ENCODE measurements around the gene KDELR3.
A peak's percentile ranks its signal among the peaks of the same experiment; 100 is the strongest.

KDELR3 gene

DNA sequence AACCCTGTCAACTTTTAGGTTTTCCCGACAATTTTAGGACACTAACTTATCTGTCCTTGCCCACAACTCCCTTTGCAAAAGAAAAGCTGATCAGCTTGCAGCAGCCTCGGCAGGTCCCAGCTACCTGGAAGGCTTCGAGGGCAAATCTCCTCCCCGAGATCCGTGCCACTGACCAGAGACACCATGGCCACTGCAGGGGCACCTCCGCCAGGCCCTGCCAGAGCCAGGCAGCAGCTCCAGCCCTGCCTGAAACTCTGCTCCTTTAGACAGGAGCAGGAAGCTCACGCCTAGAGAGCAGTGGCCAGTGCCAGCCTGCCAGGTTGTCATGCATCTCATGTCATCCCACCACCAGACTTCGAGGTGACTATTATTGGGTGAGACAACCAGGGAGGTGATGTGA lies 34.0 kb upstream of the KDELR3 start:
- H3K27me3 ChIP-seq (ENCODE audit: insufficient read depth, low read depth, severe bottlenecking): no peaks in the 10 kb centered on the region
- TF ChIP-seq, protein P1, sequence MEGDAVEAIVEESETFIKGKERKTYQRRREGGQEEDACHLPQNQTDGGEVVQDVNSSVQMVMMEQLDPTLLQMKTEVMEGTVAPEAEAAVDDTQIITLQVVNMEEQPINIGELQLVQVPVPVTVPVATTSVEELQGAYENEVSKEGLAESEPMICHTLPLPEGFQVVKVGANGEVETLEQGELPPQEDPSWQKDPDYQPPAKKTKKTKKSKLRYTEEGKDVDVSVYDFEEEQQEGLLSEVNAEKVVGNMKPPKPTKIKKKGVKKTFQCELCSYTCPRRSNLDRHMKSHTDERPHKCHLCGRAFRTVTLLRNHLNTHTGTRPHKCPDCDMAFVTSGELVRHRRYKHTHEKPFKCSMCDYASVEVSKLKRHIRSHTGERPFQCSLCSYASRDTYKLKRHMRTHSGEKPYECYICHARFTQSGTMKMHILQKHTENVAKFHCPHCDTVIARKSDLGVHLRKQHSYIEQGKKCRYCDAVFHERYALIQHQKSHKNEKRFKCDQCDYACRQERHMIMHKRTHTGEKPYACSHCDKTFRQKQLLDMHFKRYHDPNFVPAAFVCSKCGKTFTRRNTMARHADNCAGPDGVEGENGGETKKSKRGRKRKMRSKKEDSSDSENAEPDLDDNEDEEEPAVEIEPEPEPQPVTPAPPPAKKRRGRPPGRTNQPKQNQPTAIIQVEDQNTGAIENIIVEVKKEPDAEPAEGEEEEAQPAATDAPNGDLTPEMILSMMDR (IDR thresholded peaks at IDR 0.05; ENCODE audit: low read depth, low read length): no peak
- no peaks in the 10 kb centered on the region for H3K9me3 ChIP-seq (ENCODE audit: severe bottlenecking)
- no peak for DNase-seq
- H3K27ac ChIP-seq: no peak overlapping the region
- H3K36me3 ChIP-seq: no peaks in the 10 kb centered on the region
- H3K4me3 ChIP-seq (ENCODE audit: low read depth, low read length): no peak overlapping the region

DNA sequence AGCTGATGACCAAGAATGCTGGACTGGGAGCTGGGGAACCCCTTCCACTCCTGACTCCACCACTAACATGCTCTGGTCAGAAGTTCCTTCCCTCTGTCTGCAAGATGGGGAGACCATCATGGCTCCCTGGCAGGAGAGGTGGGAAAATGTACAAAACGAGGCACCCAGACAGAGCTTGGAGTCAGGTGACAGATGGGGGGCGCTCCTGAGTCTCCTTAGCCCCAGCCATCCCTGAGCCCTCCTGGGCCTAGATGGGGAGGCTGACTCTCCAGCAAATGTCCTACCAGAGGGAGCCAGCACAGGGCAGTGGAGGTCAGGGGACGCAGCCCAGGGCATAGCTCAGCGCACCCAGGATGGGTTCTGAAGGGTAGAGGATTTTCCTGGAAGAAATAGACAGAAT lies 32.9 kb upstream of the KDELR3 start:
- no peaks in the 10 kb centered on the region for H3K27me3 ChIP-seq (ENCODE audit: insufficient read depth, low read depth, severe bottlenecking)
- no peak overlapping the region for H3K4me3 ChIP-seq (ENCODE audit: low read depth, low read length)
- no peak for DNase-seq
- no peaks in the 10 kb centered on the region for H3K36me3 ChIP-seq
- no peaks in the 10 kb centered on the region for H3K9me3 ChIP-seq (ENCODE audit: severe bottlenecking)
- H3K27ac ChIP-seq: no peak overlapping the region
- TF ChIP-seq, protein P1 (IDR thresholded peaks at IDR 0.05; ENCODE audit: low read depth, low read length): peak; percentile 62

DNA sequence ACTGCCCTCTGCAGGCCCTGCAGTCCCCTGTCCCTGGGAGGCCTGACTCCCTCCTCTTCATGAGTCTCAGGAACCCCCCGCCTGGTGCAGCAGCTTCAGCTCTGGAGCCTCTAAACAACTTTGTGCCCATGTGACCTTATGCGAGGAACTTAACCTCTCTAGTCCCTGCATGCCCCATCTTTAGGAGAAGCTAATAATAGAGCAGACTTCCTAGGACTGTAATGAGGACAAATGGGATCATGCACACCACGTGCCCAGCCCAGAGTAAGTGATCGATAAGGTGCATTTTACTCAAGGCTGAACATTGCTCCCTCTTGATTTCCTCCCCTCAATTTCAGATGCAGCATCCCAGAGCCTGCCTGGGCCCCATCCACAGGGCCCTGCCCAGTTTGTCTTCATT lies 31.9 kb upstream of the KDELR3 start:
- H3K36me3 ChIP-seq: no peaks in the 10 kb centered on the region
- H3K27ac ChIP-seq: no peak overlapping the region
- no peaks in the 10 kb centered on the region for H3K27me3 ChIP-seq (ENCODE audit: insufficient read depth, low read depth, severe bottlenecking)
- H3K4me3 ChIP-seq (ENCODE audit: low read depth, low read length): no peak overlapping the region
- TF ChIP-seq, protein P1 (IDR thresholded peaks at IDR 0.05; ENCODE audit: low read depth, low read length): no peak
- no peaks in the 10 kb centered on the region for H3K9me3 ChIP-seq (ENCODE audit: severe bottlenecking)
- no peak for DNase-seq

DNA sequence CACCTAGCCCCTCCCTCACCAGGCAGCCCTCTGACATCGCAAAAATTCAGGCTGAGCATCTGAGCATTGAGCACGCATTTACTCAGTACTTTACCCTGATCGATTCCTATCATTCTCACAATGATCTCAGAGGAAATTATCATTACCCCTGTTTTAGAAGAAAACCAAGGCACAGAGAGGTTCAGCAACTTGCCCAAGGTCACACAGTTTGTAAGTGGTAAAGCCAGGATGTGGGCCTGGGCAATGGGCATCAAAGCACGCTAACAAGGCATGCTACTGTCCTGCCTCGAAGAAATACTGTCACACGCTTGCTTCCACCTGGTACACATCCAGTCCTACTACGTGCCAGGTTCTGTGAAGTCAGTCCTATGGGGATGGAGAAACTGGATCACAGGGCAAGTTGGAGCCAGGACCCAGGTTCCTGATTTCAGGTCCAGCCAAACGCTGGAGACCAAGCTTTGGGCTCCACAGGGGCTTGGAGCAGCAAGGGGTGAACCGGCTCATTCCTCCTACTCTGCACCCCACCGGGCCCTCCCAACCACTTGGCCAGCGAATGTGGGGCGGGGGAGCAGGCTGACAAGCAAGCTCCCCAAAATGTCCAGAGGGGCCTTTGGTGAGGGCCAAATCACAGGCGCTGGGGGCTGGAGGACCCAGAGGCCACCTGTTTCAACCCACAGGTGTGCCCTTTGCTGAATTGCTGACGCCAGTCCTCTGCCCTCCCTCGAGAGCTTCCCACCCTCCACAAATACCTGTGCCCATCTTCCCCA lies 31.1 kb upstream of the KDELR3 start:
- H3K27me3 ChIP-seq (ENCODE audit: insufficient read depth, low read depth, severe bottlenecking): no peaks in the 10 kb centered on the region
- TF ChIP-seq, protein P1 (IDR thresholded peaks at IDR 0.05; ENCODE audit: low read depth, low read length): no peak
- no peak for DNase-seq
- no peaks in the 10 kb centered on the region for H3K9me3 ChIP-seq (ENCODE audit: severe bottlenecking)
- H3K27ac ChIP-seq: no peak overlapping the region
- no peaks in the 10 kb centered on the region for H3K36me3 ChIP-seq
- no peak overlapping the region for H3K4me3 ChIP-seq (ENCODE audit: low read depth, low read length)

DNA sequence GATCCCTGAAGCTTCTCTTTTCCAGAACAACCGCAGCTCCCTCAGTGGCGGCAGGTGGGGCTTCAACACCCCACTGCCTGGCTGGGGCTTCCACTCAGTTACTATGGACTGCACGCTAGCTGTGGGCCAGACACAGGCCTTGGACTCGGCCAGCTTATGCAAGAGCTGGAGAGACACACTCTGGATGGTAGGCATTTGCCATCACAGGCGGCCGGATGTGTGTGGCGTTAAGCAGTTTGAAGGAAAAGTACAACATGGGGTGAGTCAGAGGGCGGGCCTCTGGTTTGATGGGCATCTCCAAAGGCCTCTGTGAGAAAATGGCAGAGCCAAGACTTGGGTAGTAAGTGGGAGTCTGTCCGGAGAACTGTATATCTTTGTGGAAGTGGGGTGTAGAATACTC lies 30.5 kb upstream of the KDELR3 start:
- H3K27ac ChIP-seq: no peak overlapping the region
- no peak for DNase-seq

More for the DNA sequence above, 30.5 kb upstream of the KDELR3 start:
- Histone ChIP-seq H3K27me3 (ENCODE audit: insufficient read depth, low read depth, severe bottlenecking) (no peaks in the 10 kb centered on the region), H3K36me3 (no peaks in the 10 kb centered on the region), H3K4me3 (ENCODE audit: low read depth, low read length) (no peak overlapping the region), H3K9me3 (ENCODE audit: severe bottlenecking) (no peaks in the 10 kb centered on the region)
- TF ChIP-seq, protein P1 (IDR thresholded peaks at IDR 0.05; ENCODE audit: low read depth, low read length): no peak
